Measurements from ENCODE around the gene LGALS9.

Gene LGALS9

DNA sequence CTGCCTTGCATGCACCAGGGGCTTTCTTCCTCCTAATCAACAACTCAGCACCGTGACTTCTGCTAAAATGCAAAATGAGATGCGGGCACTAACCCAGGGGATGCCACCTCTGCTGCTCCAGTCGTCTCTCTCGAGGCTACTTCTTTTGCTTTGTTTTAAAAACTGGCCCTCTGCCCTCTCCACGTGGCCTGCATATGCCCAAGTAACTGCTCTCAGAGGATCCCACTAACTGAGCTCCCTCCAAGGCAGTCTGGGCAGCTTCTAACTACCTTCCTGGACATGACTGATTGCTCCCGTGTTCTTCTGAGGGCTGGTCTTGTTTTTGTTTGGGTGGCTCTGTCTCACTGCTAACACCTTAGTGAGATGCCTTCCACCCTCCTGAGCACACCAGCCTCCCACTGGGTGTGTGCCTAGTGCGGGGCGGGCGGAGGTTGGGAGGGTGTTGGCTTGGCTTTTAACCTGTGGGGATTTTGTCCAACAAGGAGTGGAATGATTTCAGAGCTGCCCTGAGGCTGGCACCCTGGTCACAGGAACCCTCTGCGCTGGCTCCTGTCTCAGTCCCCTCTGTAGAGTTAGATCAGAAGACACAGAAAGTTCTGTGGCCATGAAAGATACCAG, 8.9 kb upstream of the LGALS9 start:
- Histone ChIP-seq H3K27ac (ENCODE audit: low read depth, low read length, poor library complexity, severe bottlenecking) (no peak overlapping the region), H4K20me1 (ENCODE audit: insufficient read depth, low read length) (no peaks in the 10 kb centered on the region), H3K9me3 (ENCODE audit: low read length) (no peaks in the 10 kb centered on the region), H3K9ac (ENCODE audit: low read length) (no peak overlapping the region), H3K4me2 (ENCODE audit: low read length) (no peak overlapping the region), H3K79me2 (ENCODE audit: insufficient read depth, low read length) (no peaks in the 10 kb centered on the region), H3K36me3 (ENCODE audit: insufficient read depth, low read length) (no peaks in the 10 kb centered on the region), H3F3A (ENCODE audit: insufficient read depth, low read length) (no peaks in the 10 kb centered on the region), H2AFZ (ENCODE audit: low read length) (no peak overlapping the region), H3K27me3 (ENCODE audit: insufficient read depth, low read length) (peaks cover 3% of the 10 kb centered on the region; the same call in 1 of the 2 replicates), H3K4me3 (ENCODE audit: low read depth, low read length, poor library complexity, severe bottlenecking) (no peak overlapping the region), H3K9me2 (ENCODE audit: low read depth, low read length) (no peaks in the 10 kb centered on the region), H3K4me1 (ENCODE audit: insufficient read depth, low read length, severe bottlenecking) (no peaks in the 10 kb centered on the region)
- TF ChIP-seq EZH2 (IDR thresholded peaks at IDR 0.05; ENCODE audit: borderline replicate concordance, low read length) (no peak), CTCF (IDR thresholded peaks at IDR 0.05; ENCODE audit: low read length) (no peak)

DNA sequence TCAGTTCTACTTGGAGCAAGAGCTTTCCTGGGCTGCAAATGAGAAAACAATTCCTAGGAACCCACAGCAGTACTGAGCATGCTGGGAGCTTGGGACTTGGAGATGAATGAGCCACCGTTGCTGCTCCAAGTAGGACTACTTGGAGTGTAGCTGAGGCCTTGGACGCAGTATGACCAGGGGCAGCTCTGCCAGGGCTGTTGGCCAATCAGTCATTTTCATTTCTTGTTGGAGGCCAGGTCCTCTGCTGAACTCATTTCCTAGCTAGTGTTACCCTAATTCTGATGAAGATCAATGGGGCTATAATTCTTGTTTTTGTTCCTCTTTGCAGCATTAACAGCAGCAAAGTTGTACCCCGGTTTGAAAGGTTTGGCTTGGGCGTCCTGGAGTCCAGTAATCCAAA, 8.0 kb upstream of the LGALS9 start:
- Histone ChIP-seq H3K27ac (ENCODE audit: low read depth, low read length, poor library complexity, severe bottlenecking) (no peak overlapping the region), H3K9me2 (ENCODE audit: low read depth, low read length) (no peaks in the 10 kb centered on the region), H3K4me2 (ENCODE audit: low read length) (no peak overlapping the region), H3K36me3 (ENCODE audit: insufficient read depth, low read length) (no peaks in the 10 kb centered on the region), H3K4me1 (ENCODE audit: insufficient read depth, low read length, severe bottlenecking) (no peaks in the 10 kb centered on the region), H3K79me2 (ENCODE audit: insufficient read depth, low read length) (no peaks in the 10 kb centered on the region), H3K9ac (ENCODE audit: low read length) (no peak overlapping the region), H3K9me3 (ENCODE audit: low read length) (no peaks in the 10 kb centered on the region), H3K27me3 (ENCODE audit: insufficient read depth, low read length) (peaks cover 3% of the 10 kb centered on the region; the same call in 1 of the 2 replicates), H2AFZ (ENCODE audit: low read length) (no peak overlapping the region), H4K20me1 (ENCODE audit: insufficient read depth, low read length) (no peaks in the 10 kb centered on the region), H3K4me3 (ENCODE audit: low read depth, low read length, poor library complexity, severe bottlenecking) (no peak overlapping the region), H3F3A (ENCODE audit: insufficient read depth, low read length) (no peaks in the 10 kb centered on the region)
- TF ChIP-seq EZH2 (IDR thresholded peaks at IDR 0.05; ENCODE audit: borderline replicate concordance, low read length): no peak
- TF ChIP-seq CTCF (IDR thresholded peaks at IDR 0.05; ENCODE audit: low read length): no peak

- no peak overlapping the region for H3K4me3 ChIP-seq (ENCODE audit: low read depth, low read length, poor library complexity, severe bottlenecking)
- no peaks in the 10 kb centered on the region for H3K4me1 ChIP-seq (ENCODE audit: insufficient read depth, low read length, severe bottlenecking)
- H3K27me3 ChIP-seq (ENCODE audit: insufficient read depth, low read length): peaks cover 3% of the 10 kb centered on the region; the same call in 1 of the 2 replicates
- no peak overlapping the region for H3K27ac ChIP-seq (ENCODE audit: low read depth, low read length, poor library complexity, severe bottlenecking)
- no peaks in the 10 kb centered on the region for H3K79me2 ChIP-seq (ENCODE audit: insufficient read depth, low read length)
- H3K9me3 ChIP-seq (ENCODE audit: low read length): no peaks in the 10 kb centered on the region
- no peak overlapping the region for H3K9ac ChIP-seq (ENCODE audit: low read length)
- no peak overlapping the region for H2AFZ ChIP-seq (ENCODE audit: low read length)
- no peaks in the 10 kb centered on the region for H4K20me1 ChIP-seq (ENCODE audit: insufficient read depth, low read length)
- no peaks in the 10 kb centered on the region for H3K9me2 ChIP-seq (ENCODE audit: low read depth, low read length)
- TF ChIP-seq EZH2 (IDR thresholded peaks at IDR 0.05; ENCODE audit: borderline replicate concordance, low read length) (no peak), CTCF (IDR thresholded peaks at IDR 0.05; ENCODE audit: low read length) (no peak)
- H3K36me3 ChIP-seq (ENCODE audit: insufficient read depth, low read length): no peaks in the 10 kb centered on the region
- no peak overlapping the region for H3K4me2 ChIP-seq (ENCODE audit: low read length)
- no peaks in the 10 kb centered on the region for H3F3A ChIP-seq (ENCODE audit: insufficient read depth, low read length)
These were observed 7.4 kb upstream of the LGALS9 start for GRCh38 chr17:27623614-27624013.
